MCF 10A (cell line): ENCODE data around the gene ATP11B. TPM values are rescaled to one million over a fixed set of nuclear protein-coding genes. Genes with fewer than 3 reads are reported as not detected.
"Not testable (repeated sequence)": the region's sequence is repeated elsewhere in the genome, so short reads cannot be mapped to it uniquely, and the experiment has no call there.

Experiments
- BruUV-seq: library from RNA; stranded (reverse); fragments of 400-500 nt; replicated peaks from 2 replicates; lab custom pipeline; 2021; lab: Mats Ljungman, UMichigan
- CTCF ChIA-PET: fragments of 300-600 bp; sonication (Branson Sonifier 250); formaldehyde crosslinking; extraction: SDS; loops from one replicate; lab custom pipeline; 2021; ENCODE audit warnings: antibody characterized with exemption, inconsistent platforms; lab: Yijun Ruan, JAX
- POLR2A ChIA-PET: fragments of 300-600, 350-650 bp; sonication (Branson Sonifier 250); formaldehyde crosslinking; extraction: SDS; loops from one replicate; lab custom pipeline; 2020; ENCODE audit warnings: antibody characterized with exemption, inconsistent platforms; lab: Yijun Ruan, JAX
- DNase-seq: peaks from one replicate; pipeline ENCODE4 v3.0.0-alpha.2; 2018; ENCODE audit not compliant: unreplicated experiment
- H3K27ac Mint-ChIP-seq: one replicate; pipeline ENCODE4 v1.8.0; 2022; ENCODE audit warnings: mild to moderate bottlenecking, low read depth, mixed read lengths; ENCODE audit not compliant: unreplicated experiment
- H3K27me3 Mint-ChIP-seq: one replicate; pipeline ENCODE4 v1.8.0; 2022; ENCODE audit warnings: mixed read lengths; ENCODE audit not compliant: insufficient read depth, unreplicated experiment
- H3K36me3 Mint-ChIP-seq: one replicate; pipeline ENCODE4 v1.8.0; 2022; ENCODE audit warnings: mild to moderate bottlenecking, moderate library complexity, mixed read lengths; ENCODE audit not compliant: insufficient read depth, unreplicated experiment
- H3K4me1 Mint-ChIP-seq: one replicate; pipeline ENCODE4 v1.8.0; 2022; ENCODE audit warnings: mixed read lengths; ENCODE audit not compliant: insufficient read depth, unreplicated experiment
- H3K4me3 Mint-ChIP-seq: one replicate; pipeline ENCODE4 v1.8.0; 2022; ENCODE audit warnings: mild to moderate bottlenecking, moderate library complexity, mixed read lengths; ENCODE audit not compliant: unreplicated experiment
- H3K9me3 Mint-ChIP-seq: one replicate; pipeline ENCODE4 v1.8.0; 2022; ENCODE audit warnings: mixed read lengths; ENCODE audit not compliant: unreplicated experiment
- intact Hi-C: fragments of 100-400 bp; cut with micrococcal nuclease; formaldehyde crosslinking; loops from 2 replicates; pipeline ENCODE4 v1.14.1; 2022
- total RNA-seq: library from RNA; stranded (reverse); gene quantifications from 2 replicates; pipeline ENCODE4 v1.2.3, GENCODE V29; 2022
- TF ChIP-seq, protein P1 (sequence below): fragments of 200-600 bp; IDR thresholded peaks from one replicate; pipeline ENCODE4 v1.8.0; 2022; ENCODE audit warnings: antibody characterized with exemption, mild to moderate bottlenecking; ENCODE audit not compliant: unreplicated experiment

Gene ATP11B
- total RNA-seq, 1 experiment from 2014 or later, result 66.2 TPM

DNA sequence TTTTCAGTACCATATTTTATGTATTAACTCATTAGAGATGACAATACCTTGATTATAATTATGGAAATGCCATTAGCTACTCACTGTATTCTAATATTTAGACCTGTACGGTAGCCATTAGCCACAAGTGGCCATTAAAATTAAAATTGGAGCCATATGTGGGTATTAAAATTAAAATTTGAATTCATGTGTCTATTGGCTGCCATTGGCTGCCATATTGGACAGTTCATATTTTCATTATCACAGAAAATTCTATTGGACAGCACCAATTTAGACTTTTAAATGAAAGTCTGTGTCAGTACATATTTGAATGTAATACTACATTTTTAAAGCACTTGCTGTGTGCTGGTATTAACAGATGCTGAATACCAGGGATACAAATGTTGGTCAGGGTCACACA, 3.0 kb downstream of the ATP11B start:
- Mint-ChIP-seq H3K36me3 (peaks cover 8% of the 10 kb centered on the region), H3K4me3 (no peak overlapping the region), H3K4me1 (peaks cover 23% of the 10 kb centered on the region), H3K27me3 (no peaks in the 10 kb centered on the region), H3K9me3 (no peaks in the 10 kb centered on the region), H3K27ac (no peak overlapping the region)
- intact Hi-C loops, result loop anchor here (10.0 kb wide), 1 partner anchor 82 kb away; no protein-coding TSS in a partner anchor
- CTCF ChIA-PET, result no interaction called here
- no TSS peak for BruUV-seq
- DNase-seq, result no peak
- POLR2A ChIA-PET, result interaction anchor here (3.0 to 5.8 kb wide), 6 partner anchors 7 to 82 kb away, joined by 11 to 42 read pairs (median 32); no protein-coding TSS in a partner anchor
- TF ChIP-seq, protein P1, sequence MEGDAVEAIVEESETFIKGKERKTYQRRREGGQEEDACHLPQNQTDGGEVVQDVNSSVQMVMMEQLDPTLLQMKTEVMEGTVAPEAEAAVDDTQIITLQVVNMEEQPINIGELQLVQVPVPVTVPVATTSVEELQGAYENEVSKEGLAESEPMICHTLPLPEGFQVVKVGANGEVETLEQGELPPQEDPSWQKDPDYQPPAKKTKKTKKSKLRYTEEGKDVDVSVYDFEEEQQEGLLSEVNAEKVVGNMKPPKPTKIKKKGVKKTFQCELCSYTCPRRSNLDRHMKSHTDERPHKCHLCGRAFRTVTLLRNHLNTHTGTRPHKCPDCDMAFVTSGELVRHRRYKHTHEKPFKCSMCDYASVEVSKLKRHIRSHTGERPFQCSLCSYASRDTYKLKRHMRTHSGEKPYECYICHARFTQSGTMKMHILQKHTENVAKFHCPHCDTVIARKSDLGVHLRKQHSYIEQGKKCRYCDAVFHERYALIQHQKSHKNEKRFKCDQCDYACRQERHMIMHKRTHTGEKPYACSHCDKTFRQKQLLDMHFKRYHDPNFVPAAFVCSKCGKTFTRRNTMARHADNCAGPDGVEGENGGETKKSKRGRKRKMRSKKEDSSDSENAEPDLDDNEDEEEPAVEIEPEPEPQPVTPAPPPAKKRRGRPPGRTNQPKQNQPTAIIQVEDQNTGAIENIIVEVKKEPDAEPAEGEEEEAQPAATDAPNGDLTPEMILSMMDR, result no peak

DNA sequence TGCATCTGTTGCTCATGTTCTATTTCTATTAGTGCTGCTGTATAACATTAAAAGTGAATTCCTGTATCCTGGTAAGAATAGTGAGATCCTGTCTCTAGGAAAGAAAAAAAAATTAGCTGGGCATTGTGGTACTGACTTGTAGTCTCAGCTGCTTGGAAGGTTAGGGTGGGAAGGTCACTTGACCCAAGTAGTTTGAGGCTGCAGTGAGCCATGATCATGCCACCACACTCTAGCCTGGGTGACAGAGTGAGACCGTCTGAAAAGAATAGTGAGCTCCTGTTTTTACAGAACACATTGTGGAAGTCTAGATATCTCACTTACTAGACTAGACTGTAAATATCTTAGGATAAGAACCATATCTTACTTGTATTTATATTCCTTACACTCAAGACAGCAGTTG, 4.6 kb downstream of the ATP11B start:
- Mint-ChIP-seq H3K4me1 (peaks cover 32% of the 10 kb centered on the region), H3K9me3 (no peaks in the 10 kb centered on the region), H3K27ac (no peak overlapping the region), H3K36me3 (peaks cover 8% of the 10 kb centered on the region), H3K27me3 (no peaks in the 10 kb centered on the region), H3K4me3 (no peak overlapping the region)
- no TSS peak for BruUV-seq
- ChIA-PET POLR2A (interaction anchor here (0.7 kb wide), 1 partner anchor 9 kb away, joined by 3 read pairs; no protein-coding TSS in a partner anchor), CTCF (no interaction called here)
- intact Hi-C loops, result loop anchor here (10.0 kb wide), 1 partner anchor 83 kb away; no protein-coding TSS in a partner anchor
- TF ChIP-seq, protein P1, result no peak
- DNase-seq, result no peak

DNA sequence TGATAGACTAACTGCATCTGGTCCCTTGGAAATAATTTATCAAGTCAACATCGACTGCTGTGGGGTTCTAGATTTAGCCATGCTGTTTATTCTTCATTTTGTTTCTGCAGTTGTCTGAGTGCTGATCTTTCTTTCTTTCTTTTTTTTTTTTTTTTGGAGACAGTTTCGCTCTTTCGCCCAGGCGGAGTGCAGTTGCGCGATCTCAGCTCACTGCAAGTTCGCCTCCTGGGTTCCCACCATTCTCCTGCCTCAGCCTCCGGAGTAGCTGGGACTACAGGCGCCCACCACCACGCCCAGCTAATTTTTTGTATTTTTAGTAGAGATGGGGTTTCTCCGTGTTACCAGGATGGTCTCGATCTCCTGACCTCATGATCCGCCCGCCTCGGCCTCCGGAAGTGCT, 5.8 kb downstream of the ATP11B start:
- not testable (repeated sequence) for H3K4me3 Mint-ChIP-seq, H3K27me3 Mint-ChIP-seq, BruUV-seq, H3K9me3 Mint-ChIP-seq, H3K36me3 Mint-ChIP-seq, DNase-seq
- Mint-ChIP-seq H3K27ac (peak overlapping the region; percentile 7), H3K4me1 (peaks cover 41% of the 10 kb centered on the region)
- CTCF ChIA-PET, result interaction anchor here (1.0 kb wide), 1 partner anchor 29 kb away, joined by 6 read pairs; no protein-coding TSS in a partner anchor
- intact Hi-C loops, result loop anchor here (10.0 kb wide), 1 partner anchor 84 kb away; no protein-coding TSS in a partner anchor
- POLR2A ChIA-PET, result interaction anchor here (0.6 to 1.7 kb wide), 2 partner anchors 10 to 92 kb away, joined by 4 read pairs; no protein-coding TSS in a partner anchor

DNA sequence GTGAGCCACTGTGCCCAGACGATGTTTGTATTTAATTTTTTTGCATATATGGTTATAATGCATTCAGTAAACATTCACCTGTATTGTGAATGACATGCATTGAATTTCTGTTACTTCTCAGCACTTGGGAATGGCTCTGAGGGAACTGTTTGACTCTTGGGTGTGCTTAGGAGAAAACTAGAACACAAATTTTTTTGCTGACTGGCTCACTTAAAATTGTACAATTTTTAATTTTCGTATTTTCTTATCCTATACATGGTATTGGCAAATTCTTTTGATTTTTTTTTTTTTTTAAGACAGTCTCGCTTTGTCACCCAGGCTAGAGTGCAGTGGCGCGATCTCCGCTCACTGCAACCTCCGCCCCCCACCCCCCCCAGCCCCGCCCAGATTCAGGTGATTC, 7.2 kb downstream of the ATP11B start:
- no TSS peak for BruUV-seq
- no peak overlapping the region for H3K27ac Mint-ChIP-seq
- no peaks in the 10 kb centered on the region for H3K9me3 Mint-ChIP-seq
- no peak overlapping the region for H3K4me3 Mint-ChIP-seq
- peaks cover 41% of the 10 kb centered on the region for H3K4me1 Mint-ChIP-seq
- no peak for DNase-seq
- peaks cover 8% of the 10 kb centered on the region for H3K36me3 Mint-ChIP-seq
- ChIA-PET POLR2A (interaction anchor here (1.7 kb wide), 1 partner anchor 9 kb away, joined by 4 read pairs; no protein-coding TSS in a partner anchor), CTCF (no interaction called here)
- TF ChIP-seq, protein P1, result no peak
- intact Hi-C loops, result no loop called here
- H3K27me3 Mint-ChIP-seq, result no peaks in the 10 kb centered on the region
